C4-2B (cell line): ENCODE measurements around the gene NSRP1.

ENCODE experiments used
- CTCF ChIP-seq: fragments of 450-650 bp; conservative IDR thresholded peaks from 2 replicates; pipeline ENCODE4 v1.5.1; 2017; ENCODE audit warnings: mild to moderate bottlenecking
- ZFX ChIP-seq: fragments of 450-650 bp; IDR thresholded peaks from 2 replicates; pipeline ENCODE4 v1.6.1; 2017

DNA sequence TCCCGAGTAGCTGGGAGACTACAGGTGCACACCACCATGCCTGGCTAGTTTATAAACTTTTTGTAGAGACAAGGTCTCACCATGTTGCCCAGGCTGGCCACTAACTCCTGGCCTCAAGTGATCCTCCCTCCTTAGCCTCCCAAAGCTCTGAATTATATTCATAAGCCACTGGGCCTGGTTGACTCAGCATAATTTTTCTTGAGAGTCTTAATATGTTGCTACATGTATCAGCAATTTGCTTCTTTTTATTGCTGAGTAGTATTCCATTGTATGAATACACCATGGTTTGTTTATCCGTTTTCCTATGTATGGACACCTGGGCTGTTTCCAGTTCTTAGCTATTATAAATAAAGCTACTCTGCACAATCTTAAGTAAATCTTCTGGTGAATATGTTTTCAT is 42.4 kb upstream of the NSRP1 start:
- no peak for TF ChIP-seq CTCF
- no peak for TF ChIP-seq ZFX
